Keratinocyte (primary cell): ENCODE data around the gene IRAK2.

Source experiments
- EZH2 ChIP-seq: IDR thresholded peaks from one replicate; pipeline ENCODE4 v1.6.1; 2012; ENCODE audit warnings: inconsistent platforms, mild to moderate bottlenecking, low read length, moderate library complexity
- TF ChIP-seq, protein P1 (sequence below), 3 experiments: IDR thresholded peaks in 1 of 3; conservative IDR thresholded peaks in 1 of 3; optimal IDR thresholded peaks in 1 of 3; 2 replicates in 2 of 3; 3 replicates in 1 of 3; pipeline versions ENCODE3 to v1.5.1; 2011; ENCODE audit warnings: low read length in 3 of 3, mild to moderate bottlenecking in 3 of 3, moderate library complexity in 2 of 3, control low read depth in 1 of 3, inconsistent platforms in 1 of 3; ENCODE audit not compliant: insufficient read depth in 2 of 3; ENCODE audit errors: extremely low read depth in 1 of 3

DNA sequence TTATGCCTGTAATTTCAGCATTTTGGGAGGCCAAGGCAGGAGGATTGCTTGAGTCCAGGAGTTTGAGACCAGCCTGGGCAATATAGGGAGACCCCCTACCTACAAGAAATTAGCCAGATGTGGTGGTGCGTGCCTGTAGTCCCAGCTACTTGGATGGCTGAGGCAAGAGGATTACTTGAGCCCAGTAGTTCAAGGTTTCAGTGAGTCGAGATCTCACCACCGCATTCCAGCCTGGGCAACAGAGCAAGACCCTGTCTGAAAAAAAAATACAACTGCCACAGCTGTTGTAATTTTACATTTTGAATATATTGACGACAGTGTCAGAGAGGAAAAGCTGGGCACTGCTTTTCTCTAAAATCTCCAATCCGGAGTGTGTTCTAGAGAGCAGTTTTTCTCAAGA, 104.7 kb downstream of the IRAK2 start:
- TF ChIP-seq, protein P1, sequence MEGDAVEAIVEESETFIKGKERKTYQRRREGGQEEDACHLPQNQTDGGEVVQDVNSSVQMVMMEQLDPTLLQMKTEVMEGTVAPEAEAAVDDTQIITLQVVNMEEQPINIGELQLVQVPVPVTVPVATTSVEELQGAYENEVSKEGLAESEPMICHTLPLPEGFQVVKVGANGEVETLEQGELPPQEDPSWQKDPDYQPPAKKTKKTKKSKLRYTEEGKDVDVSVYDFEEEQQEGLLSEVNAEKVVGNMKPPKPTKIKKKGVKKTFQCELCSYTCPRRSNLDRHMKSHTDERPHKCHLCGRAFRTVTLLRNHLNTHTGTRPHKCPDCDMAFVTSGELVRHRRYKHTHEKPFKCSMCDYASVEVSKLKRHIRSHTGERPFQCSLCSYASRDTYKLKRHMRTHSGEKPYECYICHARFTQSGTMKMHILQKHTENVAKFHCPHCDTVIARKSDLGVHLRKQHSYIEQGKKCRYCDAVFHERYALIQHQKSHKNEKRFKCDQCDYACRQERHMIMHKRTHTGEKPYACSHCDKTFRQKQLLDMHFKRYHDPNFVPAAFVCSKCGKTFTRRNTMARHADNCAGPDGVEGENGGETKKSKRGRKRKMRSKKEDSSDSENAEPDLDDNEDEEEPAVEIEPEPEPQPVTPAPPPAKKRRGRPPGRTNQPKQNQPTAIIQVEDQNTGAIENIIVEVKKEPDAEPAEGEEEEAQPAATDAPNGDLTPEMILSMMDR (optimal IDR thresholded peaks at IDR 0.05 in 1 of 3, IDR thresholded peaks at IDR 0.05 in 1 of 3, conservative IDR thresholded peaks at IDR 0.05 in 1 of 3; ENCODE audit: extremely low read depth in 1 of 3, insufficient read depth in 2 of 3, low read length in 3 of 3), result no peak
- TF ChIP-seq EZH2, result no peak
